Left cardiac atrium (tissue), 4 donors: ENCODE data around the gene GRK4. TPM values are rescaled to one million over a fixed set of nuclear protein-coding genes. Genes with fewer than 3 reads are reported as not detected.
"Not testable (repeated sequence)": the region's sequence is repeated elsewhere in the genome, so short reads cannot be mapped to it uniquely, and the experiment has no call there.

ENCODE experiments used
- ATAC-seq, 2 donors: fragments of 200-7000 bp; cut with Tn5 transposase; one replicate each; pipeline ENCODE4 v1.9.1; 2020; ENCODE audit warnings: mild to moderate bottlenecking in 2 of 2, moderate library complexity in 2 of 2
- DNase-seq: peaks from one replicate; pipeline ENCODE4 v3.0.0-alpha.2; 2020
- intact Hi-C, 2 donors: fragments of 100-400 bp; cut with DNase I; formaldehyde crosslinking; loops; one replicate each; pipeline versions ENCODE4 v1.14.1 to v1.15.1; 2022 to 2023
- long read RNA-seq: library from polyadenylated mRNA; unstranded; transcript quantifications from one replicate; pipeline ENCODE4 v2.0.0, GENCODE V29; 2021
- total RNA-seq, 2 donors: library from RNA; stranded (reverse); fragmentation: NEBNext Ultra II Directional; extraction: Animal tissue kit (Norgen Biotek cat#: 25700); gene quantifications; one replicate each; pipeline ENCODE4 v1.2.1, GENCODE V29; 2021
- donor health status: DM: no; HTN: yes; CAD: no.
- donor health status: DM: no; HTN: yes; CAD: no; lungs with severe emphysema.
- donor health status: DM: yes; HTN: yes; CAD: no.
- donor health status: Dilated cardiomyopathy.

GRK4 gene
- total RNA-seq: 10 to 100 TPM in 1 of 2 donors, 1 to 10 TPM in 1; 8.5 to 11.5 TPM
- long read RNA-seq, partial matches to known transcripts: 0 of 2 reads
- long read RNA-seq, other reads (novel, unspliced or antisense): 2 of 2 reads

GRCh38 chr4:2963175-2963965 is at the start of gene GRK4, which contains the start of gene NOP14:
Gene GRK4, plus strand, starts transcription at chr4:2963571. Its CDS starts 500 bp downstream, at chr4:2964071.
Gene NOP14, minus strand, starts transcription at chr4:2963406. Its CDS starts 87 bp downstream, at chr4:2963319.
- intact Hi-C loops: no loop called here
- peak; percentile 97 to 98 for ATAC-seq
- peak; percentile 99 for DNase-seq

GRCh38 chr4:2914256-2915126 is 48.9 kb upstream of the GRK4 start:
- intact Hi-C loops: no loop called here
- DNase-seq (no peak), ATAC-seq (no peak)

GRCh38 chr4:2915789-2916188 is 47.6 kb upstream of the GRK4 start:
- no peak for DNase-seq
- intact Hi-C loops: no loop called here
- no peak for ATAC-seq

DNA sequence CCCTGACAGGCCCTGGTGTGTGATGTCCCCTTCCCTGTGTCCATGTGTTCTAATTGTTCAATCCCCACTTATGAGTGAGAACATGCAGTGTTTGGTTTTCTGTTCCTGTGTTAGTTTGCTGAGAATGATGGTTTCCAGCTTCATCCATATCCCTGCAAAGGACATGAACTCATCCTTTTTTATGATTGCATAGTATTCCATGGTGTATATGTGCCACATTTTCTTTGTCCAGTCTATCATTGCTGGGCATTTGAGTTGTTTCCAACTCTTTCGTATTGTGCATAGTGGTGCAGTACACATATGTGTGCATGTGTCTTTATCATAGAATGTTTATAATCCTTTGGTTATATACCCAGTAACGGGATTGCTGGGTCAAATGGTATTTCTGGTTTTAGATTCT is 46.7 kb upstream of the GRK4 start:
- intact Hi-C loops, ATAC-seq, DNase-seq: not testable (repeated sequence)

GRCh38 chr4:2918300-2918699 is 45.1 kb upstream of the GRK4 start:
- ATAC-seq, intact Hi-C loops, DNase-seq: not testable (repeated sequence)

GRCh38 chr4:2918714-2919113 is 44.7 kb upstream of the GRK4 start:
- DNase-seq, ATAC-seq, intact Hi-C loops: not testable (repeated sequence)

DNA sequence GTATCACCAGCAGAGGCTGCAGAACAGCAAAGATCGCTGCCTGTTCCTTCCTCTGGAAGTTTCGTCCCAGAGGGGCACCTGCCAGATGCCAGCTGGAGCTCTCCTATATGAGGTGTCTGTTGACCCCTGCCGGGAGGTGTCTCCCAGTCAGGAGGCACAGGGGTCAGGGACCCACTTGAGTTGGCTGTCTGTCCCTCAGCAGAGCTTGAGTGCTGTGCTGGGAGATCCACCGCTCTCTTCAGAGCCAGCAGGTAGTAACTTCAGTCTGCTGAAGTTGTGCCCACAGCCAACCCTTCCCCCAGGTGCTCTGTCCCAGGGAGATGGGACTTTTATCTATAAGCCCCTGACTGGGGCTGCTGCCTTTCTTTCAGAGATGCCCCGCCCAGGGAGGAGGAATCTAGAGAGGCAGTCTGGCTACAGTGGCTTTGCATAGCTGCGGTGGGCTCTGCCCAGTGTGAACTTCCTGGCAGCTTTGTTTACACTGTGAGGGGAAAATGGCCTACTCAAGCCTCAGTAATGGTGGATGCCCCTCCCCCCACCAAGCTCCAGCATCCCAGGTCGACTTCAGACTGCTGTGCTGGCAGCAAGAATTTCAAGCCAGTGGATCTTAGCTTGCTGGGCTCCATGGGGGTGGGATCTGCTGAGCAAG is 40.8 kb upstream of the GRK4 start:
- intact Hi-C loops, ATAC-seq, DNase-seq: not testable (repeated sequence)

DNA sequence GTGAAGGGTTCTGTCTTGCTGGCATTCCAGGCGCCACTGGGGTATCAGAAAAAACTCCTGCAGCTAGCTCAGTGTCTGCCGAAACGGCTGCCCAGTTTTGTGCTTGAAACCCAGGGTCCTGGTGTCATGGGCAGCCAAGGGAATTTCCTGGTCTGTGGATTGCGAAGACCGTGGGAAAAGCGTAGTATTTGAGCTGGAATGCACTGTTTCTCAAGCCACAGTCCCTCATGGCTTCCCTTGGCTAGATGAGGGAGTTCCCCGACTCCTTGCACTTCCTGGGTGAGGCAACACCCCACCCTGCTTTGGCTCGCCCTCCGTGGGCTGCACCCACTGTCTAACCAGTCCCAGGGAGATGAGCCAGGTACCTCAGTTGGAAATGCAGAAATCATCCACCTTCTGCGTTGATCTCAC is 40.2 kb upstream of the GRK4 start:
- DNase-seq (no peak), ATAC-seq (no peak)
- intact Hi-C loops: no loop called here

GRCh38 chr4:2923668-2924173 is 39.6 kb upstream of the GRK4 start:
- ATAC-seq (no peak), DNase-seq (no peak)
- intact Hi-C loops: no loop called here

- no peak for DNase-seq
- intact Hi-C loops: no loop called here
- no peak for ATAC-seq
Observed at GRCh38 chr4:2924286-2924685, 39.1 kb upstream of the GRK4 start.

GRCh38 chr4:2924765-2925301 is 38.5 kb upstream of the GRK4 start:
- intact Hi-C loops: no loop called here
- ATAC-seq (no peak), DNase-seq (no peak)

DNA sequence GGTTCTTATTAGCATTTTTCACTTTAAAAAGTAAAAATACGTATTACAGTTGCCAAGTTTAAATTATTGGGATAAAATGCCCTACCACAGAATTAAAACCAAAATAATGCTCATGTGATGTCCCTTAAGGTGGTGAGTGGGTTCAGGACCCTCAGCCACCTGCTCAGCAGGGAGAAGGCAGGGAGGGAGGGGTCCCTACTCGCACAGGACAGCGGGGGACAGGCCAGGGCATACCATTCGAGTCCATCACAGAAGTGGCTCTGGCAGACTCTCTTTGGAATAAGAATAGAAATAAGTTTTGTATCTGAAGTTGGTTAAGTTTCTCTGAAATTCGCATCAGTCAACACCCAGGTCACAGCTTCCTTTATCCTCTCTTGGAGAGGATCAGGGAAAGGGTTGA is 37.9 kb upstream of the GRK4 start:
- no peak for ATAC-seq
- intact Hi-C loops: no loop called here
- DNase-seq: no peak

- intact Hi-C loops: no loop called here
- DNase-seq: no peak
- ATAC-seq: no peak
Observed at GRCh38 chr4:2925931-2926860, 37.2 kb upstream of the GRK4 start.

DNA sequence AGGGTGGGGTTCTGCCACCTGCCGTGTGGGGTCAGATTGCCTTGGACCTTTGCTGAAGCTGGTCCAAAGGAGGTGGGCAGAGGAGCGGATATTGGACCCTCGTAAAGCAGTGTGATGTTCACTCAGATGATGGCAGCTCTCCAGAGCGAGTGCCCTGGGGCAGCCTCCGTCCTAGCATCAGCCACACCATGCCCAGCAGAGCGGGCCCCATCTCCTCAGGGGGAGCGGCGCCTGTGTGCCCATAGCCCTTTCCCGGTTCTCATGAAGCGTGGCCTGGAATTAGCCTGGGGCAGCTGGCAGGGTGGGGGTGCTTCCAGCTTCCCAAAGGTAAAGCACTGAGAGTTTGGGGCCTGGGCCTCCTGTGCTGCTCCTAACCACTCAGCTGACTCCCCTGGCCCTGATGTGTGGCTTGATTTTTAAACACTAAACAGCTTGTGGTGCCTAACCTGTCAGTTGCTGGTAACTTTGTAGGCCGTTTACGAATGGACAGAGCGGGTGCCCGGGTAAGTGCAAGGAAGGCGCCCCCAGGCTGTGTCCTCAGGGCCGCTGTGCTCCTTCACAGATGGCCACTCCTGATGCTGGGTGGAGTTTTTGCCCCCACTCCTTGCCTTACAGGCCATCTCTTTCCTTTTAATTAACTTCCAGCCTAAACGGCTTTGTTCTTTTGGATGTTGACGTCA is 36.2 kb upstream of the GRK4 start:
- DNase-seq (no peak), ATAC-seq (no peak)
- intact Hi-C loops: no loop called here

DNA sequence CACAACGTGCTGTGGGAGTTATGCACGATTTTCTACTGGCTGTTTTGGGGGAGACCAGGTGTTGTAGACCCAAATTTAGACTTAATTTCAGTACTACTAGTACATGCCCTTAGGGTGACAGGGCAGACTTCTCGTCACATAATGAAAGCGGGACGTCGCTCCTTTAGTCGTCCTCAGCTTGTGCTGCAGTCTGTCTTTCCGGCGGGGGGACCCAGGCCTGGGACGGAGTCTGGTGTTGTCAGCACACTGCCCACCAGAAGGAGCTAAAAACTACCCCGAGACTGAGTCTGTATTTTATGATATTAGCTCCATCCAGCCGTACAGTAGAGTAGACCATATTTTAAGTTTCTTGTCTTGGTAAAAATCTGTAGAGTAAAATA is 35.7 kb upstream of the GRK4 start:
- DNase-seq (no peak), ATAC-seq (no peak)
- intact Hi-C loops: no loop called here

- intact Hi-C loops: no loop called here
- ATAC-seq (no peak), DNase-seq (no peak)
Observed at GRCh38 chr4:2928242-2929176, 34.9 kb upstream of the GRK4 start.
